Aorta (tissue), 5 donors: ENCODE measurements around the gene PAMR1. TPM values are rescaled to one million over a fixed set of nuclear protein-coding genes. Genes with fewer than 3 reads are reported as not detected.

ENCODE experiments used
- ATAC-seq: fragments of 200-7000 bp; cut with Tn5 transposase; one replicate; pipeline ENCODE4 v1.9.1; 2022; ENCODE audit warnings: moderate library complexity; ENCODE audit not compliant: low FRiP score
- DNase-seq, 2 donors: peaks; one replicate each; pipeline ENCODE4 v3.0.0-alpha.2; 2020
- H3K27ac ChIP-seq, 2 donors: one replicate each; pipeline ENCODE4 v1.5.1; 2013; ENCODE audit warnings: low read length in 2 of 2, mild to moderate bottlenecking in 2 of 2, moderate library complexity in 2 of 2, control low read depth in 1 of 2, inconsistent platforms in 1 of 2, low read depth in 1 of 2
- H3K27me3 ChIP-seq, 2 donors: one replicate each; pipeline ENCODE4 v1.6.1; 2013; ENCODE audit warnings: control low read depth in 1 of 2, low read length in 1 of 2, mild to moderate bottlenecking in 1 of 2, moderate library complexity in 1 of 2; ENCODE audit not compliant: insufficient read depth in 2 of 2, control insufficient read depth in 1 of 2
- H3K36me3 ChIP-seq, 2 donors: one replicate each; pipeline ENCODE4 v1.6.1; 2013; ENCODE audit warnings: control low read depth in 1 of 2, low read length in 1 of 2, mild to moderate bottlenecking in 1 of 2; ENCODE audit not compliant: insufficient read depth in 2 of 2, control insufficient read depth in 1 of 2
- H3K4me1 ChIP-seq, 2 donors: one replicate each; pipeline ENCODE4 v1.6.1; 2013; ENCODE audit warnings: low read length in 2 of 2, control low read depth in 1 of 2, mild to moderate bottlenecking in 1 of 2, moderate library complexity in 1 of 2; ENCODE audit not compliant: insufficient read depth in 2 of 2, control insufficient read depth in 1 of 2
- H3K4me3 ChIP-seq, 2 donors: one replicate each; pipeline ENCODE4 v1.5.1; 2013; ENCODE audit warnings: low read length in 2 of 2, control low read depth in 1 of 2, mild to moderate bottlenecking in 1 of 2
- H3K9me3 ChIP-seq: one replicate; pipeline ENCODE4 v1.6.1; 2013; ENCODE audit warnings: mild to moderate bottlenecking, low read length; ENCODE audit not compliant: control insufficient read depth
- WGBS, 2 donors: extraction: QIAGEN DNeasy Blood & Tissue Kit; methylation state at CpG; one replicate each; pipeline ENCODE4 v1.1.7; 2013; 5-methylcytosine and 5-hydroxymethylcytosine counted together
- intact Hi-C, 2 donors: fragments of 100-400 bp; cut with DNase I; formaldehyde crosslinking; loops; one replicate each; pipeline versions ENCODE4 v1.14.2 to v1.15.0; 2022
- polyA plus RNA-seq, 2 donors: library from polyadenylated mRNA; stranded (reverse); fragments of 200-250 nt; gene quantifications; one replicate each; pipeline ENCODE4 v1.2.3, GENCODE V29; 2013
- total RNA-seq, 2 donors: library from RNA; stranded (reverse); fragmentation: NEBNext Ultra II Directional; extraction: Animal tissue kit (Norgen Biotek cat#: 25700); gene quantifications; one replicate each; pipeline ENCODE4 v1.2.1, GENCODE V29; 2021
- donor health status: healthy with polysubstance abuse.
- donor health status: Bipolar disorder and iron deficiency.
- donor health status: DM: no; HTN: no; CAD: no.
- donor health status: DM: no; HTN: no; CAD: no.
- donor health status: DM: yes; HTN: yes; CAD: no.

PAMR1 gene
- total and polyA plus RNA-seq, 4 donors: 0.69 to 3.1 (median 2.2) TPM

DNA sequence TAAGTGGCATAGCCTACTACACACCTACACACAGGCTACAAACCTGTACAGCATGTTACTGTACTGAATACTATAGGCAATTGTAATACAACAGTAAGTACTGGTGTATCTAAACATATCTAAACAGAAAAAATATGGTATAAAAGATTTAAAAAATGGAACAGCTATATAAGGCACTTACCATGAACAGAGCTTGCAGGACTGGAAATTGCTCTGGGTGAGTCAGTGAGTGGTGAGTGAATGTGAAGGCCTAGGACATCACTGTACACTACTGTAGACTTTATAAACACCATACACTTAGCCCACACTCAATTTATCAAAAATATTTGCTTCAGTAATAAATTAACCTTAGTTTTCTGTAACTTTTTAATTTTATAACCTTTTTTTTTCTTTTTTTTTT lies 24.7 kb downstream of the PAMR1 start:
- Histone ChIP-seq H3K27me3 (no peaks in the 10 kb centered on the region), H3K4me3 (no peak overlapping the region), H3K36me3 (no peaks in the 10 kb centered on the region), H3K9me3 (no peaks in the 10 kb centered on the region), H3K4me1 (no peaks in the 10 kb centered on the region), H3K27ac (no peak overlapping the region)
- DNase-seq (no peak), ATAC-seq (no peak)
- intact Hi-C loops: no loop called here

DNA sequence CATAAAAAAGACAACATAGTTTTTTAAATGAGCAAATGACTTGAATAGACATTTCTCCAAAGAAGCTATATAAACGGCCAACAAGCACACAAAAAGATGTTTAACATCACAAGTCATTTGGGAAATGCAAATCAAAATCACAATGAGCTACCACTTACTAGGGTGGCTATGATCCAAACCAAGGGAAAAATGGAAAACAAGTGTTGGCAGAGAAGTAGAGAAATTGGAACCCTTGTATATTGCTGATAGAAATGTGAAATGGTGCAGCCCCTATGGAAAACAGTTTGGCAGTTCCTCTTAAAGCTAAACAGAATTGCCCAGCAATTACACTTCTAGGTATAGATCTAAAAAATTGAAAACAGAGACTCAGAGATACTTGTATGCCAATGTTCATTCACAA lies 29.0 kb downstream of the PAMR1 start:
- intact Hi-C loops: no loop called here
- no peaks in the 10 kb centered on the region for H3K4me1 ChIP-seq
- no peak overlapping the region for H3K4me3 ChIP-seq
- DNase-seq (no peak), ATAC-seq (no peak)
- H3K9me3 ChIP-seq: no peaks in the 10 kb centered on the region
- H3K27me3 ChIP-seq: no peaks in the 10 kb centered on the region
- 52 to 56% methylated on average over 1 of the region's 1 CpG for WGBS, 2 donors
- H3K27ac ChIP-seq: no peak overlapping the region
- H3K36me3 ChIP-seq: no peaks in the 10 kb centered on the region

DNA sequence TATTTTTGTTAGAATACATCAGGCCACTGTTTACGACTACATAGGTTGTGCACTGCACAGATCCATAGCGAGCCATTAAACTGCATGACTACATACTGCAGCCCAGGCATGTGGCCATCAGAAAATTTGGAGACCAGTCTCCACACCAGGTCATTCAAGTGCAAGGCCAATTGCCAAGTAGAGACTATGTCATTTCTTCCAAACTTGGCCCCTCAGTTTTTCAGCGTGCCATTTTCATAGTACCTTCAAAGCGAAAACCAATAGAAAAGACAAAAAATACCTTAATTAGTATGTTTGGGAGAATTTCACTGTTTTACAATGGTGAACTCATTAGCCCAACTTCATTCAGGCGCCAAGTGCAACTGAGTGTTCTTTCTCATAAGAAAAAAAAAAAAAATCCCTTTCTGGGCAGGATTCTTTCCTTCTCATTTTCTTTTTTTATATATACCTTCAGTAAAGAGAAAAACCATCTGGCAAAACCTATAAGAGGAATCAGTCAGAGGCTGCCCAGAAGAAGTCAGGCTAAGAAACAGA lies 30.4 kb downstream of the PAMR1 start:
- no peaks in the 10 kb centered on the region for H3K36me3 ChIP-seq
- no peak overlapping the region for H3K27ac ChIP-seq
- intact Hi-C loops: no loop called here
- no peaks in the 10 kb centered on the region for H3K27me3 ChIP-seq
- WGBS, 2 donors: 93 to 96% methylated on average over 5 of the region's 5 CpGs
- DNase-seq: no peak
- ATAC-seq: no peak
- H3K4me1 ChIP-seq: no peaks in the 10 kb centered on the region
- H3K4me3 ChIP-seq: no peak overlapping the region
- no peaks in the 10 kb centered on the region for H3K9me3 ChIP-seq

DNA sequence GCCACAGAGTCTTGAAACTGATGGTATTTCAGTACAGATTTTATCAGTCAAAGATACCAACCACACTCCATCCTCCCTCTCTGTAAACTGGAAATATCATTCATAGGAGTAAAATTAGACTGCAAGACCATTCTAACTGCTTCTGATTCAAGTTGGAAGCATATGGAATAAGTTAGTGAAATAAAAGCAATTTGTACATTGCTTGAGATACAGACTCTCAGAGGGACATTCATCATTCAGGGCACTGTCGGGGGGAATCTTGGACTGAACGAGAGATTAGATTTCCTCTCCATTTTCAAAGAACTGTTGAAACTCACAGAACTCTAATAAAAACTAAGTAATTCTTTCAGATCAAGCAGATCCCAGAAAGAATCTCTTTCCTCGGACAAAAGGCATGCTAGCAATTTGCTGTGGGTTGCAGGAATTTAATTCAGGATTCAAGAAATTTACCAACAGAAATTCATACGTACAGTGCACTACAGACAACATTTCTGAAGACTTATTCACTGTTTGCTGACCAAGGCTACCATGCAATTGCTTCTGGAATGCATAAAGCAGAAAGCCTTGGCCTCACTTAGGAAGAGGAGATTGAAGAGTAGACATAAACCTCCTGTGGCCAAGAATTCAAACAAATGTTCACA lies 34.1 kb downstream of the PAMR1 start:
- WGBS, 2 donors: 18 to 31% methylated on average over 4 of the region's 4 CpGs
- ATAC-seq: no peak
- H3K4me1 ChIP-seq: no peaks in the 10 kb centered on the region
- no peak overlapping the region for H3K27ac ChIP-seq
- H3K36me3 ChIP-seq: no peaks in the 10 kb centered on the region
- intact Hi-C loops: no loop called here
- DNase-seq: no peak
- H3K9me3 ChIP-seq: no peaks in the 10 kb centered on the region
- peaks cover 0 to 2% of the 10 kb centered on the region in 2 donors for H3K27me3 ChIP-seq
- no peak overlapping the region for H3K4me3 ChIP-seq

DNA sequence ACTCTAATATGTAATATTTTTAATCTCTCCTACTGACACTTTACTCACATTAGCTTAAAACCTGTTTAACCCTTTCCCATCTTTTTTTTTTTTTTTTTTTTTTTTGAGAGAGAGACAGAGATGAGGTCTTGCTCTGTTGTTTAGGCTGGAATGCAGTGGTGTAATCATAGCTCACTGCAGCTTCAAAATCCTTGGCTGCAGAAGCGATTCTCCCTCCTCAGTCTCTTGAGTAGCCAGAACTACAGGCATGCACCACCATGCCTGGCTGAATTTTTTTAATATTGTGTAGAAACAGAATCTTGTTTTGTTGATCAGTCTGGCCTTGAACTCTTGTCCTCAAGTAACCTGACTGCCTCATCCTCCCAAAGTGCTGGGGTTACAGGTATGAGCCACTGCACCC lies 37.3 kb downstream of the PAMR1 start:
- ATAC-seq (no peak), DNase-seq (no peak)
- Histone ChIP-seq H3K4me1 (peaks cover 0 to 2% of the 10 kb centered on the region in 2 donors), H3K27me3 (peaks cover 0 to 5% of the 10 kb centered on the region in 2 donors), H3K36me3 (no peaks in the 10 kb centered on the region), H3K27ac (no peak overlapping the region), H3K4me3 (no peak overlapping the region), H3K9me3 (peaks cover 3% of the 10 kb centered on the region)
- 65 to 74% methylated on average over 1 of the region's 1 CpG for WGBS, 2 donors
- intact Hi-C loops: loop anchor here in 1 of 2 donors (5.0 to 10.0 kb wide), 4 partner anchors 86 to 901 kb away; partner anchors contain the start of gene FJX1

DNA sequence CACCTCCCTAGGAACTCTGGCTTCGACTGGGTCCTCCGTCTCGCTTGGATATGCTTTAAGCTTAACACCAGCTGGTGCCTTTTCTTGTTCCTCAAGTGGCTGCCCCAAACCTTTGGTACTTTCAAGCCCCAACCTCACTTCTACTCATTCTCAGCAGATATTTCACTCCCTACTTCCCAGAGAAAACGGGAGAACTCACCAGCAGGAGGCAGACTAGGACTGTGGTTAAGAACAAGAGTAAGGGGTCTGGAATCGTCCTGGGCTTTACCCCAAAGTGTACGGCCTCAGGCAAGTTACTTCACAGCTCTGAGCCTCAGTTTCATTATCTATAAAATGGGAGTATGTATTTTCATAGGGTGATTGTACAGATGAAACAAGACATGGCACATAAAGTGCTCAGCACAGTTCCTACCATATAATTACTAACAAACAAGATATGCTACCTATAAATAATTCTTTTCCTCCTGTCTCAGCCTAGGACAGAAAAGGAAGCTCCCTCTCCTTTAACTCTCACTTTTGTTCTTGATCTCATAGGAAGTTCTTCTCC lies 37.8 kb downstream of the PAMR1 start:
- DNase-seq (no peak), ATAC-seq (no peak)
- H3K27me3 ChIP-seq: peaks cover 0 to 6% of the 10 kb centered on the region in 2 donors
- H3K27ac ChIP-seq: no peak overlapping the region
- peaks cover 0 to 2% of the 10 kb centered on the region in 2 donors for H3K4me1 ChIP-seq
- intact Hi-C loops: loop anchor here in 1 of 2 donors (5.0 to 10.0 kb wide), 4 partner anchors 85 to 900 kb away; partner anchors contain the start of gene FJX1
- no peaks in the 10 kb centered on the region for H3K36me3 ChIP-seq
- peaks cover 5% of the 10 kb centered on the region for H3K9me3 ChIP-seq
- no peak overlapping the region for H3K4me3 ChIP-seq
- 17 to 22% methylated on average over 6 of the region's 6 CpGs for WGBS, 2 donors

DNA sequence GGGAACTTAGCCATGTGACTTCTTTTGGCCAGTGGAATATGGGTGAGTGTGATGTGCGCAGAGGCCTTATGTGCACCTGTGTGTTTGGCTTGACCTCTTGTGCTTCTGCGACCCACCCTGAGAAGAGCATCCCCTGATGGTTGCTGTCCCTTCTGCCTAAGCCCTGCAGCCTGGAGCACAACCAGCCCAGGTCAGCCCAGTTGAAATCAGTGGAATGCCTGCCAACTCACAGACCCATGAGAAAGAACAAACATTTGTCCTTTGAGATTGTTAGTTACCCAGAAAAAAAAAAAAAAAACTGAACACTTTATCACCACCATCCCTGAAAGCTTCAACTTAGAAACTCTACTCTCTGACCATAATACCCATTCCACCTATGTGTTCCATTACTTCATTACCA lies 38.5 kb downstream of the PAMR1 start:
- WGBS, 2 donors: 86 to 94% methylated on average over 2 of the region's 2 CpGs
- peaks cover 0 to 6% of the 10 kb centered on the region in 2 donors for H3K27me3 ChIP-seq
- ATAC-seq: no peak
- peaks cover 0 to 2% of the 10 kb centered on the region in 2 donors for H3K4me1 ChIP-seq
- no peaks in the 10 kb centered on the region for H3K36me3 ChIP-seq
- H3K27ac ChIP-seq: no peak overlapping the region
- no peak for DNase-seq
- intact Hi-C loops: loop anchor here in 1 of 2 donors (5.0 to 10.0 kb wide), 4 partner anchors 85 to 900 kb away; partner anchors contain the start of gene FJX1
- H3K4me3 ChIP-seq: no peak overlapping the region
- H3K9me3 ChIP-seq: peaks cover 5% of the 10 kb centered on the region

DNA sequence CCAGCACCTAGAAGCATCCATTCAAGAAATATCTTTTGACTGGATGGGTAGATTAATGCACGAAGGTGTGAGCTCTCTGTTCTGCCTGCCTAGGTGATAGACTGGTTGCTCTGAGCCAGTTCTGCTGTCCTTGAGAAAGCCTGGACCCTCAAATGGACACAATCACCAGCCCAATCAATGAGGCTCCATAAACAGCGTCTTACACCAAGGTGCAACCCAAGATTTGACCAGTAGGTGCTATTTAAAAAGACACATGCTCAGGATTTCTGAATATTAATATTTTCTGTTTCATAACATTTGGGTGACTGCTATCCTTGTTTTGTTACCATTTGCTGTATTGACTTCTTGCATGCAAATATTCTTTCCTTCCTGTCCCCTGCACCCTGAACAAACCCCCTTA lies 39.0 kb downstream of the PAMR1 start:
- Histone ChIP-seq H3K9me3 (peaks cover 5% of the 10 kb centered on the region), H3K36me3 (no peaks in the 10 kb centered on the region), H3K4me1 (peaks cover 0 to 2% of the 10 kb centered on the region in 2 donors), H3K27ac (no peak overlapping the region), H3K27me3 (peaks cover 0 to 6% of the 10 kb centered on the region in 2 donors), H3K4me3 (no peak overlapping the region)
- 62 to 75% methylated on average over 2 of the region's 2 CpGs for WGBS, 2 donors
- DNase-seq (no peak), ATAC-seq (no peak)
- intact Hi-C loops: loop anchor here in 1 of 2 donors (5.0 to 10.0 kb wide), 4 partner anchors 84 to 899 kb away; partner anchors contain the start of gene FJX1
